ENCODE data around the gene ZC3HAV1L.

GRCh38 chr7:139054101-139054500 lies 18.3 kb upstream of the ZC3HAV1L start:
- TF ChIP-seq PATZ1 (CRISPR knock-in tag; IDR thresholded peaks at IDR 0.05; ENCODE audit: borderline replicate concordance) (no peak), POU6F1 (CRISPR knock-in tag; IDR thresholded peaks at IDR 0.05; ENCODE audit: borderline replicate concordance, low read depth) (no peak), RARB (CRISPR knock-in tag; IDR thresholded peaks at IDR 0.05) (no peak), ZNF8 (CRISPR knock-in tag; IDR thresholded peaks at IDR 0.05) (no peak), CSDC2 (CRISPR knock-in tag; IDR thresholded peaks at IDR 0.05) (no peak), SNAI2 (CRISPR knock-in tag; IDR thresholded peaks at IDR 0.05) (no peak), ZFP3 (CRISPR knock-in tag; IDR thresholded peaks at IDR 0.05) (no peak)
